Body of pancreas (tissue), 4 donors: ENCODE measurements around the gene SSH2. TPM values are rescaled to one million over a fixed set of nuclear protein-coding genes. Genes with fewer than 3 reads are reported as not detected.

ENCODE experiments used
- ATAC-seq: fragments of 150-250 bp; one replicate; pipeline ENCODE4 v1.9.1; 2016
- DNase-seq, 4 donors: peaks; one replicate each; pipeline ENCODE4 v3.0.0-alpha.2; 2019
- H3K27ac ChIP-seq, 4 donors: fragments of 200-600 bp; sonication (generic); 1 replicate in 3 of 4; 2 replicates in 1 of 4; pipeline versions ENCODE4 v1.5.1 to v1.6.1; 2016 to 2019; ENCODE audit warnings: mild to moderate bottlenecking in 1 of 4, mixed read lengths in 1 of 4, moderate library complexity in 1 of 4
- H3K27me3 ChIP-seq, 2 donors: fragments of 200-600 bp; sonication (generic); one replicate each; pipeline ENCODE4 v1.6.0; 2016; ENCODE audit warnings: mild to moderate bottlenecking in 1 of 2
- H3K36me3 ChIP-seq, 2 donors: fragments of 200-600 bp; sonication (generic); replicated peaks in 1 of 2; 2 replicates each; pipeline ENCODE4 v1.5.1; 2016; ENCODE audit warnings: low read depth in 2 of 2; ENCODE audit not compliant: insufficient read depth in 1 of 2
- H3K4me1 ChIP-seq: fragments of 200-600 bp; sonication (generic); one replicate; pipeline ENCODE4 v1.6.0; 2016
- H3K4me3 ChIP-seq, 2 donors: fragments of 200-600 bp; sonication (generic); 1 replicate in 1 of 2; 2 replicates in 1 of 2; pipeline ENCODE4 v1.5.1; 2016 to 2019
- H3K9me3 ChIP-seq, 3 donors: fragments of 200-600 bp; sonication (generic); 1 replicate in 2 of 3; 2 replicates in 1 of 3; pipeline ENCODE4 v1.5.1; 2016
- CTCF ChIP-seq, 7 experiments: fragments of 450-650 bp in 4 of 7; fragments of 200-600 bp in 3 of 7; sonication (generic) in 3 of 7; IDR thresholded peaks; one replicate each; pipeline ENCODE4 v1.5.1; 2016 to 2019; ENCODE audit warnings: antibody characterized with exemption in 7 of 7
- POLR2A ChIP-seq, 3 donors: fragments of 450-650 bp; IDR thresholded peaks; one replicate each; pipeline ENCODE4 v1.6.1; 2016; ENCODE audit warnings: antibody characterized with exemption in 3 of 3, mild to moderate bottlenecking in 2 of 3
- WGBS, 2 donors: methylation state at CpG; one replicate each; pipeline ENCODE4 v1.1.5; 2017; 5-methylcytosine and 5-hydroxymethylcytosine counted together
- intact Hi-C: fragments of 100-400 bp; cut with DNase I; formaldehyde crosslinking; loops from one replicate; pipeline ENCODE4 v1.15.1; 2023
- total RNA-seq, 2 donors: library from RNA; depleted of rRNA; stranded (reverse); fragments of >200 nt; gene quantifications; one replicate each; pipeline ENCODE4 v1.1.0, GENCODE V29; 2016

Gene SSH2
- total RNA-seq, 2 donors from 2014 or later = 8.2 to 8.6 TPM

- peaks cover 24% of the 10 kb centered on the region for H3K4me1 ChIP-seq
- no peak overlapping the region for H3K4me3 ChIP-seq
- H3K9me3 ChIP-seq = no peaks in the 10 kb centered on the region
- intact Hi-C loops = no loop called here
- 65 to 83% methylated on average over 4 to 7 of the region's 8 CpGs for WGBS, 2 donors
- no peaks in the 10 kb centered on the region for H3K36me3 ChIP-seq
- DNase-seq (peak in 1 of 4 donors; percentile 19), ATAC-seq (no peak)
- H3K27ac ChIP-seq = peak overlapping the region in 2 of 4 donors; percentile 27 to 43
- TF ChIP-seq CTCF (IDR thresholded peaks at IDR 0.05) (no peak), POLR2A (IDR thresholded peaks at IDR 0.05) (peak in 1 of 3 donors; percentile 29)
- H3K27me3 ChIP-seq = no peaks in the 10 kb centered on the region
Measured at GRCh38 chr17:29585080-29585751, 344.8 kb downstream of the SSH2 start.

- H3K4me3 ChIP-seq = no peak overlapping the region
- WGBS, 2 donors = 77 to 84% methylated on average over 6 to 9 of the region's 12 CpGs
- peak overlapping the region in 2 of 4 donors; percentile 27 to 43 for H3K27ac ChIP-seq
Measured at GRCh38 chr17:29584452-29585079, 345.5 kb downstream of the SSH2 start.

GRCh38 chr17:29583324-29584248, 346.4 kb downstream of the SSH2 start:
- TF ChIP-seq POLR2A (IDR thresholded peaks at IDR 0.05) (no peak), CTCF (IDR thresholded peaks at IDR 0.05) (no peak)
- H3K4me3 ChIP-seq = no peak overlapping the region
- H3K27ac ChIP-seq = no peak overlapping the region
- intact Hi-C loops = no loop called here
- no peaks in the 10 kb centered on the region for H3K27me3 ChIP-seq
- H3K4me1 ChIP-seq = peaks cover 15% of the 10 kb centered on the region
- ATAC-seq (no peak), DNase-seq (peak in 1 of 4 donors; percentile 24)
- WGBS, 2 donors = 84 to 91% methylated on average over 11 to 16 of the region's 16 CpGs
- no peaks in the 10 kb centered on the region for H3K9me3 ChIP-seq
- H3K36me3 ChIP-seq = no peaks in the 10 kb centered on the region

More at GRCh38 chr17:29584452-29585079, 345.5 kb downstream of the SSH2 start:
- TF ChIP-seq POLR2A (IDR thresholded peaks at IDR 0.05) (no peak), CTCF (IDR thresholded peaks at IDR 0.05) (no peak)
- Histone ChIP-seq H3K9me3 (no peaks in the 10 kb centered on the region), H3K36me3 (no peaks in the 10 kb centered on the region), H3K27me3 (no peaks in the 10 kb centered on the region), H3K4me1 (peaks cover 18% of the 10 kb centered on the region)
- DNase-seq (peak in 1 of 4 donors; percentile 13), ATAC-seq (no peak)
- intact Hi-C loops = no loop called here

- H3K36me3 ChIP-seq = no peaks in the 10 kb centered on the region
Measured at GRCh38 chr17:29582772-29583171, 347.3 kb downstream of the SSH2 start.

More at GRCh38 chr17:29582772-29583171, 347.3 kb downstream of the SSH2 start:
- DNase-seq = no peak
- TF ChIP-seq POLR2A (IDR thresholded peaks at IDR 0.05) (no peak), CTCF (IDR thresholded peaks at IDR 0.05) (no peak)
- Histone ChIP-seq H3K27ac (no peak overlapping the region), H3K4me3 (no peak overlapping the region), H3K4me1 (peaks cover 7% of the 10 kb centered on the region), H3K27me3 (no peaks in the 10 kb centered on the region), H3K9me3 (no peaks in the 10 kb centered on the region)
- 87 to 90% methylated on average over 6 to 13 of the region's 13 CpGs for WGBS, 2 donors
- intact Hi-C loops = no loop called here
- no peak for ATAC-seq
